Activated gamma-delta T cell treated with anti-CD3 and anti-CD28 coated beads, Interleukin-2, amount 50 U/mL, for 16 hours (primary cell): Measurements from ENCODE around the gene BTBD2.

Experiments used
- DNase-seq: peaks from one replicate; pipeline ENCODE4 v3.0.0-alpha.2; 2020; ENCODE audit warnings: low read depth

Gene BTBD2

DNA sequence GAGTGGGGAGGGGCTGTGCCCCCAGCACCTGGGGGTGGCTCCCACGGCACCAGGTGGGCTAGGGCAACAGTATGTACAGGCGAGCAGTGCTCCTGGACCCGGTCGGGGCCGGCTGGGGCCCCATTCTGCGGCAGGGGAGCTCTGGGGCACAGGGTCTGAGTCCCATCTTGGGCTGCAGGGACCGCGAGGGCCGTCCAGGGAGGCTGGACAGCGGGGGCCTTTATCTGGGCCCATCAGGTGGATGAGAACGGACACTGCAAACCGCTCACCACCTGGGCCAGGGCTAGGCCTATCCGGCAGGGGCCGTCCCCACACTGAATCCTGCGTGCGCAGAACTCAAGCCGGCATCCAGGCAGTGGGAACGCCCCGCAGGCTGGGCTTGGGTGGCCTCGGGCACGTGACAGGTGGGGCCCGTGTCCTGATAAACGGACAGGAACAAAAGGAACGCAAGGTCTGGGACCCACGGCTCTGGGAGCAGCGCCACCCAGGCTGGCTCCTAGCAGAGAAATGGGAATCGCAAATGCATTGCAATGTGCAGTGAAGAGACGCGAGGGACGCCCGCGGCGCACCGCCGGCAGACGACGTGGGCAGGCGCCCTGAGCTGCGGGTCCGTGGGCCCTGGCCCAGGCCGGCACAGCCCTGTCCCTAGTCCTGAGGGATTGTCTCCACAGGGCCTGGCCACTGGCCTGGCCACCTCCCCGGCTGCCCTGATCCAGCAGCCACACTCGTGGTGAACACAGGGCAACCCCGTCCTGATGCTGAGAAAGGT, 29.7 kb downstream of the BTBD2 start:
- DNase-seq, result no peak

GRCh38 chr19:1984357-1984756, 31.2 kb downstream of the BTBD2 start:
- DNase-seq, result no peak

- DNase-seq, result no peak
These were observed 34.3 kb downstream of the BTBD2 start for GRCh38 chr19:1981253-1981652.

- no peak for DNase-seq
These were observed 34.7 kb downstream of the BTBD2 start for GRCh38 chr19:1980809-1981181.

- DNase-seq, result no peak
These were observed 35.3 kb downstream of the BTBD2 start for GRCh38 chr19:1980091-1980808.

DNA sequence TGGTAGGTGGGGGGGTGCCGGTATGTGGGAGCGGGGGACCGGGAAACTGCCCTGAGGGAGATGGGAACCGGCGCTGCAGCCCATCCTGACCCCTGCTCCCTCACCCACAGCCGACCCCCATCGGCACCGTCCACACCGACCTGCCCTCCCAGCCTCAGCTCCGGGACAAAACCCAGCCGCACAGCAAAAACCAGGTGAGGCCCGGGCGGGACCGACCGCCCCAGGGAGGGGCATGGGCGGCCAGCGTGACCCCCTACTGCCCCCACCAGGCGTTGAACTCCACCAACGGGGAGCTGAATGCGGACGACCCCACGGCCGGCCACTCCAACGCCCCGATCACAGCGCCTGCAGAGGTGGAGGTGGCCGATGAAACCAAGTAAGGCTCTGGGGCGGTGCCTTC, 35.9 kb downstream of the BTBD2 start:
- DNase-seq, result no peak

DNA sequence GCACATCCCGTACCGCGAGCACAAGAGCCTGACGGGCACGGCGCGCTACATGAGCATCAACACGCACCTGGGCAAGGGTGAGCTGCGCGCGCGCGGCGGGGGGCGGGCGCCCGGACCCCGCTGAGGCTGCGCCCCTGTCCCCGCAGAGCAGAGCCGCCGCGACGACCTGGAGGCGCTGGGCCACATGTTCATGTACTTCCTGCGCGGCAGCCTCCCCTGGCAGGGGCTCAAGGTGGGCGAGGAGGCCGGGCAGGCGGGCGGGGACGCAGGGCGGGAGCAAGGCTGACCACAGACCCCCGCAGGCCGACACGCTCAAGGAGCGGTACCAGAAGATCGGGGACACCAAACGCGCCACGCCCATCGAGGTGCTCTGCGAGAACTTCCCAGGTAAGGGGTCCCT, 36.5 kb downstream of the BTBD2 start:
- no peak for DNase-seq

- DNase-seq, result no peak
These were observed 37.1 kb downstream of the BTBD2 start for GRCh38 chr19:1978346-1978894.

GRCh38 chr19:1977120-1977519, 38.4 kb downstream of the BTBD2 start:
- no peak for DNase-seq

DNA sequence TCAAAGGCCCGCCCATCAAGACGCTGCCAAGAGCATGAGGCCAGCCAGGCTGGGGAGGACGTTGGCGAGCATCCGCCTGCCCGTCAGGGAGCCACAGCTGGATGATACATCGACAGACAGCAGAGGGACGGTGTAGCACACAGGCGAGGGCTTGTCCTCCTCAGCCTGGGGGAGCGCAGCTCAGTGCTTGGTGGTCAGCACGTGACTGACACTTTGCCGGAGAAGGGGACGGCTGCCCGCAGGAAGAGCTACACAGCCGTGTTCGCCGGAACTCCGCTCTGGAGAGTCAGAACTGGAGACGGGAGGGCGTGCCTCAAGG, 40.4 kb downstream of the BTBD2 start:
- no peak for DNase-seq

DNA sequence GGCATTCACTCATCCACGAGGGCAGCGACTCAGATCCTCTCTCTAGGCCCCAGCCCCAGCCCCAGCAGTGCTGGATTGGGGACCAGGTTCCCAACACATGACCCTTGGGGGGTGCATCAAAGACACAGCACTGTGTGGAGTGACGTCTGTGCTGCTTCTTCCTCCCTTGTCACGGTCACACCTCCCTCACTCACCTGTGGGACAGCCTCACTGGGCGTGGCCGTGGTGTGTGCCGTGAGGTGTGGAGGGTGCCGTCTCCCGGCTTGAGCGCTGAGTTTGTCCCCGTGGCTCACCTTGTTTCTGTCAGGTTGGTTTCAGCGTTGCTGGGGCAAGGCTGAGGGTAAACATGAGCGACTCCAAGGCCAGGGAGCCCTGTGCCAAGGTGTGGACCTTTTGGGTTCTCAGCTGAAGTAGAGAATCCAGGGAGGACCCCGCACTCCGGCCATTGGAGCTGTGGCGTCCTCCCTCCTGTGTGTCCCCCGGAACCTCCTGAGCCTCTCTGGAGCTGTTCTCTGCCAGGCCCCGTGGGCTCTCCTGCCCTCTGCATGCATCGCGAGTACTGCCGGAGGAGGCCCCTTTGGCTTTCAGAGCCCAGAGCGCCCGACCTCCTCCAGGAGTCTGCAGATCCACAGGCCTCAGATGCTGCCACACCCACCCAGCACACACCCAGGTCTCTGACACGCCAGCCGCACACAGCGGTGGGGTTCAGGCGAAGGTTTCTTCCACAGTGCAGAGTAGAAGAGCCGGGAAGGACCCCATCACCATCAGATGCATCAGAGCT, 40.9 kb downstream of the BTBD2 start:
- no peak for DNase-seq

- DNase-seq, result no peak
These were observed 44.6 kb downstream of the BTBD2 start for GRCh38 chr19:1970806-1971502.

DNA sequence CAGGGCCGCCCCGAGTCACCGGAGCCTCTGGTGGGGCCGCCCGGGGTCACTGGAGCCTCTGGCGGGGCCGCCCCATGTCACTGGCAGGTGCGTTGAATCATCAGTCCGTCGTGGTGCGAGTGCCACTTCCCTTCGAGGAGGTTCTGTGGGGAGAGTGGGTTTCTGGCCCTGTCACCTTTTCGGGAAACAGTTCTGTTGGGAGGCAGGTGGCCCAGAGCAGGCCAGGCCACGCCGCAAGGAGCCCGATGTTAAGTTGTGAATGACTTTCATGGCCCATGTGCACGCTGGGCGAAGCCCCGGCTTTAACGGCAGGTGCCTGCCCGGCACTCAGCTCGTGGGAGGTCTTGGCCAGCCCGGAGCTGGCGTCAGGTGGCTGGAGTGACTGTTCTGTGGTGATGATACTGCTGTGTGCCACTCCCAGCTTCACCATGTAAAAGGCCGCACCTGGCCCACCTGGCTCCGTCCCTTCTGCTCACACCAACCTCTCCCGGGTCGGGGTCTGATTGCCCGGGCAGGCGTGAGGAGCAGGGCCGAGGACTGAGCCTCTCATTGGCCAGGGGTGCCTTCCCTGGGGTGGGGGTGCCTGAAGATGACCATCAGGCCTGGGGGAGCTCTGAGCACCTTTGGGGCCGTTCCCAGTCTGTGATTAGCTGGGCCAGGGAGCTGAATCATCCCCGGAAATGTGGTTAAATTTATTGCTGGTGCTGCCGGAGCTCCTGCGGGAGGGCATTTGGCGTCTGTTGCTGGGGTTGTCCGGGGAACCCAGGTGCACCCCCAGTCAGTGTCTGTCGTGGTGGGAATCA, 45.3 kb downstream of the BTBD2 start:
- DNase-seq, result no peak

DNA sequence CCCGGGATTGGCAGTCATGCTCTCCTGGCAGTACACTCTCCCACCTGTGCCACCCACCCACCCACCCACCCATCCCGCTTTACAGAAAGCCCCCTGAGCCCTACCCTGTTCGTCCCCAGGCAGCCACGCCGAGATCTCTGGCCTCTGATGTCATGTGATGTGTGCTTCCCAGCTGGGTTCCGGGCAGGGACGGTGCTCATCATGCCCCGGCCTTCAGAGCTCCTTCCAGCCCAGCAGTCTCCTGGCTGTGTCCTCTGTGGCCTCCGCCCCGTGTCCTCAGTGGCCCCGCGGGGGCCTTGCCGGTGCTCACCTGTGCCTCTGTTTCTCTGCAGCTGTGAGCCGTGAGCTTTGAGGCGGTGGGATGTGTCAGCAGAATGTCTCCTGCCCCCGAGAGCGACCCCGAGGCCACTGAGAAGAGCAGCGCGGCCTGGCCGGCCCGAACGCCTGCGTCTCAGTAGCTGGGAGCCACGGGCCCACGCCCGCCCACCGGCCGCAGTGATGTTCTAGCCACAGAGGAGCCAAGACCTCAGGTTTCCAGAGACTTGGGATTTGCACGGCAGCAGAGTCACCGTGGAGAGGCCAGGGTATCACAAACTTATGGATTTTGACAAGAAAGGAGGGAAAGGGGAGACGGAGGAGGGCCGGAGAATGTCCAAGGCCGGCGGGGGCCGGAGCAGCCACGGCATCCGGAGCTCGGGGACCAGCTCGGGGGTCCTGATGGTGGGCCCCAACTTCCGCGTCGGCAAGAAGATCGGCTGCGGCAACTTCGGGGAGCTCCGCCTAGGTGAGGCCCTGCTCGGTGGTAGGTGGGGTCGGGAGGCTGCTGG, 46.1 kb downstream of the BTBD2 start:
- DNase-seq, result no peak

- DNase-seq, result no peak
These were observed 47.0 kb downstream of the BTBD2 start for GRCh38 chr19:1968279-1969175.

GRCh38 chr19:1967087-1967608, 48.4 kb downstream of the BTBD2 start:
- DNase-seq, result peak; percentile 17

- no peak for DNase-seq
These were observed 52.8 kb downstream of the BTBD2 start for GRCh38 chr19:1962674-1963073.

DNA sequence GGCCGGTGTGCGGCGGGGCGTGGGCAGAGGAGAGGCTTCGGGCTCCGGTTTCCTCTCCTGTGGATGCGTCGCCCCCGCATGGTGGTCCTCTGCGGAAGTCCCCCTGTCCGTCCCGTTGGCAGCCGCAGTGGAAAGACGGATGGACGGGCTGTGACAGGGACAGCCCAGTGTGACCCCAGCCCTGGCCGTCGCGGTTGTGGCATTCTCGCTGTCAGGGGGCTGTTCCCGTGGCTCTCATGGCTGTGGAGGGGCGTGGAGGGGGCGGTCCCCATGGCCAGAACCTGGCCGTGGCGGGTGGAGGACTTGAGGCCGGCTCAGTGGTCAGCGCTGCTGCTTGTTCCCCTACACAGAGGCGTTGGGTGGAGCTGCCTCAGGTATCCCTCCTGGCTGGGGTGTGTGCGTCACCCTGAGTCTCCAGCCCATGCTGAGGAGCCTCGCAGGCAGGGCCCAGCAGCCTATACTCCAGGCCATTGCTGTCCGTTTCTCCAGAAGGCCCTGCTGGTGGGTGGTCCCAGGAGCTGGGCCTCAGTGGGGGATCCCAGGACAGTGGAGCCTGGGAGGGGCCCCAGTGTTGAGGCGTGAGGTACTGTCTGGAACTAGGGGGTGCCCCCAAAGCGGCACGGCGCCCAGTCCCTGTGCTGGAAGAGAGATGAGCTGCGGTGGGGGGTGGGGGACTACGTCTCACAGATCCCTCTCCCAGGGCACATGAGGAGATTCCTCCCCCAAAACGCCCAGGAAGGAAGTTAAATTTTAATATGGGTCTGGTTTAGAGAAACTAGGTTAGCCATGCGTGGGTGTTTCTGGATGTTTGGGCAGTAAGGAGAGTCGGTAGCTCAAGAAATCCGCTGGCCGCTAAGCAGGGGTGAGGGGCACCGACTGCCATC, 54.3 kb downstream of the BTBD2 start:
- DNase-seq, result no peak
